GM11168 (cell line): ENCODE results near the gene METAP1.
"Not testable (repeated sequence)": the region's sequence is repeated elsewhere in the genome, so short reads cannot be mapped to it uniquely, and the experiment has no call there.

ENCODE experiments used
- in situ Hi-C: fragments of 300-500 bp; cut with MboI; formaldehyde crosslinking; loops from one replicate; pipeline ENCODE4 v1.12.0; 2022; ENCODE audit warnings: low sequenced_read_pairs; ENCODE audit not compliant: unreplicated experiment

Gene METAP1

DNA sequence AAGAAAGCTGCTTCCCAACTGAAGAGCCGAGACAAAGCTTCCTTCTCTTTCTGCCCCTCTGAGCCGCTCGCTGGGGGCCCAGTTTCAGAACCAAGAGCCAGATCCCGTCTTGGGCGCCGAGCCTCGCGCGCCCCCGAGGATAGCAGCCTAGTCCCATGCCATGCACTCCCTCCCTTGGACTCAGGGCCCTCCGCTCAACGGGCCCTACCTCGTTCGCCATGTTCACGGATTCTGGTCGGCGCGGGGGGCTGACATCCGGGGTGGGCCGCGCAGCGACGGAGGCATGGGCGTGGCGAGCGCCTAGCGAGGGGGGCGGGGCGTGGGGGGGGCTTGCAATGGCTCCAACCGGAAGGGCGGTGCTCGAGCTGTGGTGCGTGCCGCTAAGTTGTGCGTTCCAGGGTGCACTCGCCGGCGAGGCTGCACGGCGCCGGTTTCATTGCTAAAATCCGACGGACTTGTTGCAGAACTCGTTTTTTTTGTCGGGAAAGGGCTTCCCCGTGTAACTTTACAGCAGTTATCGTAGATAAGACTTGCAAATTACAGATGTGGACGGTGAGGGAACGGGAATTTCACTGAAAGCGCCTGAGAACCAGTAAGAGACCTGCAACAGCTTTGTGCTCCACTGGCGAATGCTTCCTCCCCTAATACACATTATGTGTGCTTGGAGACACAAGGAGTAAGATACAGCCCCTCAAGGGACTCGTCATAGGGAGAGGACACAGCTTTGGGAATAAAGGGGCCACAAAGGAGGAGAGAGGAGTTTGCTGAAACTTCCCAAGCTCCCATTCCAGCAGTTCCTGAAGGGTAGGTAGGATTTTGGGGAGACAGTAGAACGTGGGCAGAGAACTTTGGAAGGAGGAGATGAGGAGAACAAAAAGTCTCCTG is 93.2 kb downstream of the METAP1 start, which contains the start of gene ADH5:
Gene ADH5 (minus strand): TSS at position 308 of the 885 bp plus-strand sequence. CDS start 88 bp downstream, at position 220.
- in situ Hi-C loops: no loop called here

- in situ Hi-C loops: no loop called here
Observed at GRCh38 chr4:99090481-99091215, 95.1 kb downstream of the METAP1 start.

DNA sequence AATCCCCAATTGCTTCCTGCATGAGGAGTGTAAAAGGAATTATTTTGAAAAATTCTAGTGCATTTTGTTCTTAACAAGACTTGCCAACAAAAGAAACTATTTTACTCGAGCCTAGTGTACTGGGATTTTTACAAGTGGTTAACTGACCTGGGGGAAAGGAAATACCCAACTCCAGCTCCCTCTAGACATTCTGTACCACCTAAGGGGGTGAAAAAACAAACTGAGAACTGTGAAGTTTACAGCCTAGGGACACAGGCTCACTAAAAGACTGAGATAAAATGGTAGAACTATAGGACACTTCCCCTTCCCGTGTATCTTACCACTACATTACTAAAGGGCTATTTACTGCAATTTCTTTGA is 95.7 kb downstream of the METAP1 start:
- in situ Hi-C loops: no loop called here

GRCh38 chr4:99091841-99092240 is 96.3 kb downstream of the METAP1 start:
- in situ Hi-C loops: not testable (repeated sequence)

GRCh38 chr4:99099311-99099710 is 103.8 kb downstream of the METAP1 start:
- in situ Hi-C loops: no loop called here

GRCh38 chr4:99099814-99100213 is 104.3 kb downstream of the METAP1 start:
- in situ Hi-C loops: loop anchor here (10.0 kb wide), 1 partner anchor 305 kb away; no protein-coding TSS in a partner anchor

DNA sequence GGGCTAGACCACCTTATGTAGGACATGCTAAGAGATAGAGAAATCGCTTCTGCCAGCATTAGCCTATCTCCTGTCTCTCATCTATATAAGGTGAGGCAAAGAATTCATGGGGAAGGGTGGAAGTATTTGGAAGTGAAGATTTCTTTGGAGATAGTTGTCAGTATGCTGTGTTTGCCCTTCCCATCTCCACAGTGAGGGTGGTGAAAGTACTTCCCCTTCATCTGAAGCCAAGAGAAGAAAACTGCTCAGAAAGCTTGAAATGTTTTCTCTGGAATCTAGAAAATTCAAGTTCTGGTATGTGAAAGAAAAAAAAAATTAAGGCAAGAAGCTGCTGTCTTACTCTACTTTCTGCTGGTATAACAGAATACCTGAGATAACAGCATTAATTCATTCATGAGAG is 105.4 kb downstream of the METAP1 start:
- in situ Hi-C loops: loop anchor here (10.0 kb wide), 1 partner anchor 304 kb away; no protein-coding TSS in a partner anchor

GRCh38 chr4:99102634-99103033 is 107.1 kb downstream of the METAP1 start:
- in situ Hi-C loops: loop anchor here (10.0 kb wide), 1 partner anchor 302 kb away; no protein-coding TSS in a partner anchor

DNA sequence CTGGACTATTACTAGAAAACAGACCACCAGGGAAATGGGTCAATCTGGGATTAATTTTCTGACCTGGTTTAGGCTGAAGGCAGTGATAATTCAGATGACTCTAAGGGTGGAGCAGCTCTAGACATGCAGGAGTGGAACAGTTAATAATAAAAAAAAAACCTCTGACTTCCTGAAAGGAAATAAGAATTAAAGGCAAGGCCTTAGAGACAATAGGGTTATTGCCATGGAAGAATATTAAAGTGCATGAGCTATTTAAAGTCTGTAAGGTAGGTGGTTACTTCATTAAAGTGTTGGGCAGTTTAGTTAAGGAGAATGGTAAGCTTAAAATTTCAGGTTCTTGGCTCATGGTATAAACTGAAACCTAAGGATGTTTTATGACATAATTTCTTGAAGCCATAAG is 107.6 kb downstream of the METAP1 start:
- in situ Hi-C loops: loop anchor here (10.0 kb wide), 1 partner anchor 302 kb away; no protein-coding TSS in a partner anchor

- in situ Hi-C loops: loop anchor here (10.0 kb wide), 1 partner anchor 301 kb away; no protein-coding TSS in a partner anchor
Observed at GRCh38 chr4:99104153-99104552, 108.6 kb downstream of the METAP1 start.

GRCh38 chr4:99109286-99109685 is 113.8 kb downstream of the METAP1 start:
- in situ Hi-C loops: loop anchor here (10.0 kb wide), 1 partner anchor 296 kb away; no protein-coding TSS in a partner anchor
